ENCODE measurements around the gene PERM1. TPM values are rescaled to one million over a fixed set of nuclear protein-coding genes. Genes with fewer than 3 reads are reported as not detected.

The PERM1 gene
- total RNA-seq, 2 experiments from 2014 or later, result not detected

DNA sequence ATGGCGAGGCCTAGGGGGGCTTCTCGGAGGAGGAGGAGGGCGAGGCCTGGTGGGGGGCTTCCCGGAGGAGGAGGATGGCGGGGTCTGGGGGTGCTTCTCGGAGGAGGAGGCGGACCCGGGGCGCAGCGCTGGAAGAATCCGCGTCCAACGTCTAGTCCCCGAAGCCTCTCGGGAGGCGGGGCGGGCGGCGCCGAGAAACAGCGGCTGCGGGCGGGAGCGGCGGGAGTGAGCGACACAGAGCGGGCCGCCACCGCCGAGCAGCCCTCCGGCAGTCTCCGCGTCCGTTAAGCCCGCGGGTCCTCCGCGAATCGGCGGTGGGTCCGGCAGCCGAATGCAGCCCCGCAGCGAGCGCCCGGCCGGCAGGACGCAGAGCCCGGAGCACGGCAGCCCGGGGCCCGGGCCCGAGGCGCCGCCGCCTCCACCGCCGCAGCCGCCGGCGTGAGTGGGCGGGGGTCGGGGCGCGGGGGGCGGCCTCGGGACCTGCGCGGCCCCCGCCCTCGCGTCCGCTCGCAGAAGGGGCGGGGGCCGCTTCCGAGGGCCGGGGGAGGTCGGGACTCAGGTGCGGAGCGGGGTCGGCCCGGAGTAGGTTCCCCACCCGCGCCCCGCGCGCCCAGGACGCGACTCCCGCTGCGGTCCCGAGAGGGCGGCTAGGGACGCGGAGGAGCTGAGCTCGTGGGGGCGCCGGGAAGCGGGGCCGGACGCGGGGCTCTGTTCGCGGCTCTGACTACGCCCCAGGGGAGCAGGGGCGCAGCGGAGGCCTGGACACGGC lies 21.3 kb downstream of the PERM1 start, which contains the start of gene KLHL17:
Gene KLHL17, plus strand, starts transcription at position 222 of the 769 bp plus-strand sequence. Its CDS starts 110 bp downstream, at position 332.
- BruUV-seq (replicated peaks), result no TSS peak
- Histone ChIP-seq H3K4me1 (ENCODE audit: insufficient read depth, low read length, poor library complexity, severe bottlenecking) (peaks cover 16% of the 10 kb centered on the region), H3K4me2 (ENCODE audit: low read length) (peak within 1 kb of the TSS; percentile 65), H3K9me3 (ENCODE audit: low read length) (no peaks in the 10 kb centered on the region), H3K27ac (ENCODE audit: low read depth, low read length, poor library complexity, severe bottlenecking) (no peak within 1 kb of the TSS), H3K9me2 (ENCODE audit: insufficient read depth, low read length) (no peaks in the 10 kb centered on the region), H2AFZ (ENCODE audit: low read length) (peak within 1 kb of the TSS; percentile 66), H3K36me3 (ENCODE audit: insufficient read depth, low read length) (peaks cover 17% of the 10 kb centered on the region), H4K20me1 (ENCODE audit: insufficient read depth, low read length) (peaks cover 4% of the 10 kb centered on the region; the same call in 1 of the 2 replicates), H3K4me3 (ENCODE audit: low read depth, low read length, poor library complexity, severe bottlenecking) (peak within 1 kb of the TSS; percentile 81), H3K79me2 (ENCODE audit: insufficient read depth, low read depth, low read length) (peaks cover 20% of the 10 kb centered on the region)
- CTCF ChIA-PET (ENCODE audit: unreplicated experiment), result interaction anchor here (0.6 kb wide), 1 partner anchor 93 kb away, joined by 5 read pairs; no protein-coding TSS in a partner anchor
- peak; percentile 81 for DNase-seq (ENCODE audit: low spot score)
- POLR2A ChIA-PET, result no interaction called here
- TF ChIP-seq, protein P1, sequence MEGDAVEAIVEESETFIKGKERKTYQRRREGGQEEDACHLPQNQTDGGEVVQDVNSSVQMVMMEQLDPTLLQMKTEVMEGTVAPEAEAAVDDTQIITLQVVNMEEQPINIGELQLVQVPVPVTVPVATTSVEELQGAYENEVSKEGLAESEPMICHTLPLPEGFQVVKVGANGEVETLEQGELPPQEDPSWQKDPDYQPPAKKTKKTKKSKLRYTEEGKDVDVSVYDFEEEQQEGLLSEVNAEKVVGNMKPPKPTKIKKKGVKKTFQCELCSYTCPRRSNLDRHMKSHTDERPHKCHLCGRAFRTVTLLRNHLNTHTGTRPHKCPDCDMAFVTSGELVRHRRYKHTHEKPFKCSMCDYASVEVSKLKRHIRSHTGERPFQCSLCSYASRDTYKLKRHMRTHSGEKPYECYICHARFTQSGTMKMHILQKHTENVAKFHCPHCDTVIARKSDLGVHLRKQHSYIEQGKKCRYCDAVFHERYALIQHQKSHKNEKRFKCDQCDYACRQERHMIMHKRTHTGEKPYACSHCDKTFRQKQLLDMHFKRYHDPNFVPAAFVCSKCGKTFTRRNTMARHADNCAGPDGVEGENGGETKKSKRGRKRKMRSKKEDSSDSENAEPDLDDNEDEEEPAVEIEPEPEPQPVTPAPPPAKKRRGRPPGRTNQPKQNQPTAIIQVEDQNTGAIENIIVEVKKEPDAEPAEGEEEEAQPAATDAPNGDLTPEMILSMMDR (conservative IDR thresholded peaks at IDR 0.05; ENCODE audit: low read length), result no peak
- TF ChIP-seq EZH2phosphoT487 (IDR thresholded peaks at IDR 0.05; ENCODE audit: borderline replicate concordance, low read depth, low read length), result no peak
- intact Hi-C loops (cut with micrococcal nuclease; ENCODE audit: unreplicated experiment), result no loop called here

DNA sequence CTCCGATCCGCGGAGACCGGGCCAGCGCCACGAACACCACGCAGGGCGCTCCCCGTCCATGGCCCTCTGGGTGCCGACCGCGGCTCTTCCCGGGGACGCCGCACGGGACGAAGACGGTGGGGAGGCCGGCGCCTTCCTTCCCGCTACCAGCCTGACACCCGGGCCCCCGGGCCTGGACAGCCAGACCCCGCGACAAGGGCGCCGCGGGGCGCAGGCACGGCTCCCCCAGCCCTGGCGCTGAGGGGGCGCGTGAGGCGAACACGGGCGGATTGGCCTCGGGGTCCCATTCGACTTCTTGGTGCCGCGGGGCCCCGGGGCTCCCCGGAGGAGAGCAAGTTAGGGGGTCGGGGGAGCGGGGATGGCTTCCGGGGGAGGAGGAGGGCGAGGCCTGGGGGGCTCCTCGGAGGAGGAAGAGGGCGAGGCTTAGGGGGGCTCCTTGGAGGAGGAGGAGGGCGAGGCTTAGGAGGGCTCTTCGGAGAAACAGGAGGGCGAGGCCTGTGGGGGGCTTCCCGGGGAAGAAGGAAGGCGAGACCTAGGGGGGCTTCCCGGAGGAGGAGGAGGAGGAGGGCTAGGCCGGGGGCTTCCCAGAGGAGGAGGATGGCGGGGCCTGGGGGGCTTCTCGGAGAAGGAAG lies 22.0 kb downstream of the PERM1 start:
- Histone ChIP-seq H3K4me3 (ENCODE audit: low read depth, low read length, poor library complexity, severe bottlenecking) (peak overlapping the region; percentile 81), H3K9me2 (ENCODE audit: insufficient read depth, low read length) (no peaks in the 10 kb centered on the region), H2AFZ (ENCODE audit: low read length) (peak overlapping the region; percentile 66), H3K4me1 (ENCODE audit: insufficient read depth, low read length, poor library complexity, severe bottlenecking) (peaks cover 16% of the 10 kb centered on the region), H3K79me2 (ENCODE audit: insufficient read depth, low read depth, low read length) (peaks cover 20% of the 10 kb centered on the region), H4K20me1 (ENCODE audit: insufficient read depth, low read length) (peaks cover 4% of the 10 kb centered on the region; the same call in 1 of the 2 replicates), H3K27ac (ENCODE audit: low read depth, low read length, poor library complexity, severe bottlenecking) (no peak overlapping the region), H3K36me3 (ENCODE audit: insufficient read depth, low read length) (peaks cover 23% of the 10 kb centered on the region), H3K9me3 (ENCODE audit: low read length) (no peaks in the 10 kb centered on the region), H3K4me2 (ENCODE audit: low read length) (peak overlapping the region; percentile 65)
- POLR2A ChIA-PET, result no interaction called here
- BruUV-seq (replicated peaks), result no TSS peak
- intact Hi-C loops (cut with micrococcal nuclease; ENCODE audit: unreplicated experiment), result no loop called here
- CTCF ChIA-PET (ENCODE audit: unreplicated experiment), result interaction anchor here (0.5 kb wide), 1 partner anchor 14 kb away, joined by 3 read pairs; no protein-coding TSS in a partner anchor
- DNase-seq (ENCODE audit: low spot score), result no peak
- TF ChIP-seq, protein P1 (conservative IDR thresholded peaks at IDR 0.05; ENCODE audit: low read length), result no peak
- TF ChIP-seq EZH2phosphoT487 (IDR thresholded peaks at IDR 0.05; ENCODE audit: borderline replicate concordance, low read depth, low read length), result no peak
